ENCODE measurements around the gene CD83. TPM values are rescaled to one million over a fixed set of nuclear protein-coding genes. Genes with fewer than 3 reads are reported as not detected.

CD83 gene
- total and polyA plus RNA-seq, 2 of the 4 experiments (the other 2 are of a cell fraction) = 2.0 to 2.5 TPM

DNA sequence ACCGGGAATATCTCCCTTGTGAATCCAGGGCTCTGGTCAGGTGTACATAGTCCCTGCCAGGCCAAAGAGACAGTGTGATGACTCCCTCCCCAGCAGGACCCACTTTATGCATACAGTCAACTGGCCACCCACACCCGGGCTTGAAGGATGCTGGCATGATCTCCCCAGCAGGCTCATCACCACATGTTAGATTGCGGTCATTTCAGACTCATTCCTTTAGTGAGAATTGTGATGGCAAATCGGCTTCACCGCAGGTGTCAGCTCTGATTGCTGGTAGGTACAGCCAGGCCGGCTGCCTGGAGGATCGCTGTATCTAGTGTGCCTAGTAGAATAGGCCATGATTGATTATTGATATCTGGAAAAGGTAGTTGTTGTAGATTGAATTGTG is 24.5 kb downstream of the CD83 start:
- no peak overlapping the region for H2BK5ac ChIP-seq (ENCODE audit: low read depth, low read length, poor library complexity, severe bottlenecking)
- peaks cover 19% of the 10 kb centered on the region for H3K27me3 ChIP-seq (ENCODE audit: control insufficient read depth, insufficient read depth, low read length)
- DNase-seq = no peak
- H3K36me3 ChIP-seq (ENCODE audit: control insufficient read depth, insufficient read depth, low read length) = no peaks in the 10 kb centered on the region
- no peak overlapping the region for H2BK15ac ChIP-seq (ENCODE audit: low read depth, low read length)
- ChIA-PET POLR2A (ENCODE audit: unreplicated experiment) (no interaction called here), CTCF (interaction anchor here (0.6 to 1.6 kb wide), 2 partner anchors 13 to 75 kb away, joined by 3 to 4 read pairs; no protein-coding TSS in a partner anchor)
- no peak overlapping the region for H2AFZ ChIP-seq (replicated peaks; ENCODE audit: low read length, poor library complexity)
- no peak overlapping the region for H3K56ac ChIP-seq (ENCODE audit: extremely low read depth, insufficient read depth, low read length)
- H4K8ac ChIP-seq (ENCODE audit: low read depth in 2 of 2, low read length in 2 of 2) = no peak overlapping the region
- no peak overlapping the region for H3K4me3 ChIP-seq (ENCODE audit: insufficient read depth, low read depth, low read length)
- no peak overlapping the region for H3K14ac ChIP-seq (replicated peaks; ENCODE audit: low read depth, low read length)
- H2AK9ac ChIP-seq (replicated peaks; ENCODE audit: low read depth, low read length, poor library complexity) = no peak overlapping the region
- ATAC-seq (ENCODE audit: low read depth) = no peak
- no peak overlapping the region for H3K9ac ChIP-seq (ENCODE audit: low read depth, low read length)
- intact Hi-C loops (cut with micrococcal nuclease) = loop anchor here (5.0 kb wide), 1 partner anchor 75 kb away; no protein-coding TSS in a partner anchor
- H4K20me1 ChIP-seq (ENCODE audit: insufficient read depth, low read length) = no peaks in the 10 kb centered on the region
- H3K79me1 ChIP-seq (ENCODE audit: low read depth in 1 of 2, low read length in 2 of 2) = no peaks in the 10 kb centered on the region
- H2BK20ac ChIP-seq (ENCODE audit: low read depth, low read length) = no peak overlapping the region
- no peak overlapping the region for H3K4ac ChIP-seq (ENCODE audit: low read depth, low read length)
- no peak overlapping the region for H3K4me2 ChIP-seq (ENCODE audit: low read depth, low read length)
- H3K9me3 ChIP-seq (ENCODE audit: control insufficient read depth, insufficient read depth, low read length) = no peaks in the 10 kb centered on the region
- TF ChIP-seq FOS (IDR thresholded peaks at IDR 0.05; ENCODE audit: low read depth, low read length) (no peak), POLR2A (IDR thresholded peaks at IDR 0.05; ENCODE audit: low read depth, low read length) (no peak), RAD21 (IDR thresholded peaks at IDR 0.05; ENCODE audit: low read length) (no peak), MAFK (IDR thresholded peaks at IDR 0.05; ENCODE audit: low read depth, low read length) (no peak), MAZ (IDR thresholded peaks at IDR 0.05; ENCODE audit: borderline replicate concordance, low read depth, low read length) (no peak), CEBPB (IDR thresholded peaks at IDR 0.05; ENCODE audit: low read depth, low read length) (no peak), USF2 (IDR thresholded peaks at IDR 0.05; ENCODE audit: low read depth, low read length) (no peak), MXI1 (IDR thresholded peaks at IDR 0.05; ENCODE audit: borderline replicate concordance, low read depth, low read length) (no peak), NFE2L2 (IDR thresholded peaks at IDR 0.05; ENCODE audit: low read depth, low read length) (no peak), CTCF (conservative IDR thresholded peaks at IDR 0.05; ENCODE audit: low read depth, low read length) (no peak), SMC3 (IDR thresholded peaks at IDR 0.05; ENCODE audit: low read depth, low read length) (no peak)
- dilution Hi-C loops (cut with HindIII; ENCODE audit: low sequenced_read_pairs, unreplicated experiment) = no loop called here
- no peak overlapping the region for H2BK120ac ChIP-seq (ENCODE audit: low read depth, low read length)
- H4K91ac ChIP-seq (ENCODE audit: insufficient read depth, low read depth, low read length) = no peak overlapping the region
- no peak overlapping the region for H4K5ac ChIP-seq (ENCODE audit: low read depth, low read length)
- H3K23ac ChIP-seq (ENCODE audit: low read depth, low read length) = no peak overlapping the region
- in situ Hi-C loops (cut with MboI; ENCODE audit: low sequenced_read_pairs) = loop anchor here (5.0 kb wide), 1 partner anchor 235 kb away; no protein-coding TSS in a partner anchor
- H2AK5ac ChIP-seq (ENCODE audit: low read depth, low read length) = no peak overlapping the region
- no peak overlapping the region for H3K27ac ChIP-seq (ENCODE audit: insufficient read depth, low read length)
- H3K18ac ChIP-seq (ENCODE audit: low read depth, low read length) = no peak overlapping the region
- no peaks in the 10 kb centered on the region for H3K4me1 ChIP-seq (ENCODE audit: control insufficient read depth, insufficient read depth, low read length)
- no peaks in the 10 kb centered on the region for H3K9me1 ChIP-seq (ENCODE audit: insufficient read depth, low read length)
- BruUV-seq (replicated peaks) = no TSS peak
- 84% methylated on average over 3 of the region's 7 CpGs; no CpG with 5 or more reads in 1 of the 2 experiments for WGBS, 2 experiments (ENCODE audit: extremely low coverage in 2 of 2, insufficient read length in 1 of 2)

All from IMR-90 (cell line).